Mesenchymal stem cell (in vitro differentiated cells and primary cell): ENCODE data around the gene CDKN1C.

Experiments used
- DNase-seq: peaks from one replicate; pipeline ENCODE4 v3.0.0-alpha.2; 2013
- H2AFZ ChIP-seq: one replicate; pipeline ENCODE4 v1.6.1; 2013; ENCODE audit warnings: low read depth, mild to moderate bottlenecking, control low read depth, inconsistent platforms, low read length, moderate library complexity
- H2AK5ac ChIP-seq: 2 replicates; pipeline ENCODE4 v1.6.1; 2013; ENCODE audit warnings: low read length, moderate library complexity, mild to moderate bottlenecking, inconsistent platforms; ENCODE audit not compliant: severe bottlenecking
- H2BK120ac ChIP-seq: one replicate; pipeline ENCODE4 v1.6.1; 2013; ENCODE audit warnings: low read depth, mild to moderate bottlenecking, inconsistent platforms, low read length, moderate library complexity
- H2BK12ac ChIP-seq, 2 experiments: one replicate each; pipeline ENCODE4 v1.6.1; 2013; ENCODE audit warnings: inconsistent platforms in 2 of 2, low read length in 2 of 2, mild to moderate bottlenecking in 2 of 2, moderate library complexity in 2 of 2, control low read depth in 1 of 2
- H2BK15ac ChIP-seq: one replicate; pipeline ENCODE4 v1.6.1; 2013; ENCODE audit warnings: mild to moderate bottlenecking, low read depth, inconsistent platforms; ENCODE audit not compliant: poor library complexity, severe bottlenecking
- H2BK5ac ChIP-seq: 2 replicates; pipeline ENCODE4 v1.6.1; 2013; ENCODE audit warnings: low read depth, mild to moderate bottlenecking, low read length, control low read depth, inconsistent platforms; ENCODE audit not compliant: poor library complexity, severe bottlenecking
- H3K14ac ChIP-seq, 2 experiments: one replicate each; pipeline ENCODE4 v1.6.1; 2013; ENCODE audit warnings: inconsistent platforms in 2 of 2, low read length in 2 of 2, control low read depth in 1 of 2, mild to moderate bottlenecking in 1 of 2, moderate library complexity in 1 of 2
- H3K18ac ChIP-seq, 2 experiments: one replicate each; pipeline ENCODE4 v1.6.1; 2013; ENCODE audit warnings: inconsistent platforms in 2 of 2, low read length in 2 of 2, control low read depth in 1 of 2, low read depth in 1 of 2, mild to moderate bottlenecking in 1 of 2
- H3K23ac ChIP-seq, 2 experiments: one replicate each; pipeline ENCODE4 v1.6.1; 2013; ENCODE audit warnings: inconsistent platforms in 2 of 2, low read length in 2 of 2, mild to moderate bottlenecking in 2 of 2, moderate library complexity in 2 of 2, control low read depth in 1 of 2
- H3K27ac ChIP-seq: 2 replicates; pipeline ENCODE4 v1.5.1; 2013; ENCODE audit warnings: mild to moderate bottlenecking, moderate library complexity, low read length, control low read depth, inconsistent platforms; ENCODE audit not compliant: poor library complexity, severe bottlenecking
- H3K27me3 ChIP-seq, 2 experiments: 2 replicates each; pipeline versions ENCODE4 v1.6.1 to v1.7.0; 2013; ENCODE audit warnings: low read length in 2 of 2, mild to moderate bottlenecking in 2 of 2, moderate library complexity in 2 of 2, control low read depth in 1 of 2, inconsistent platforms in 1 of 2; ENCODE audit not compliant: control insufficient read depth in 1 of 2, insufficient read depth in 1 of 2
- H3K36me3 ChIP-seq, 2 experiments: 2 replicates each; pipeline versions ENCODE4 v1.6.1 to v1.7.0; 2013; ENCODE audit warnings: low read length in 2 of 2, control low read depth in 1 of 2, inconsistent platforms in 1 of 2, low read depth in 1 of 2, mild to moderate bottlenecking in 1 of 2; ENCODE audit not compliant: insufficient read depth in 2 of 2, control insufficient read depth in 1 of 2
- H3K4ac ChIP-seq, 2 experiments: one replicate each; pipeline ENCODE4 v1.6.1; 2013; ENCODE audit warnings: inconsistent platforms in 2 of 2, low read length in 2 of 2, mild to moderate bottlenecking in 2 of 2, moderate library complexity in 2 of 2, control low read depth in 1 of 2, low read depth in 1 of 2
- H3K4me1 ChIP-seq: 2 replicates; pipeline ENCODE4 v1.6.1; 2013; ENCODE audit warnings: low read depth, low read length, control low read depth; ENCODE audit not compliant: control insufficient read depth, insufficient read depth
- H3K4me2 ChIP-seq: 2 replicates; pipeline ENCODE4 v1.6.1; 2013; ENCODE audit warnings: low read length, mild to moderate bottlenecking, inconsistent platforms; ENCODE audit not compliant: poor library complexity, severe bottlenecking
- H3K4me3 ChIP-seq, 2 experiments: 2 replicates each; pipeline versions ENCODE4 v1.5.1 to v1.7.0; 2013; ENCODE audit warnings: low read length in 2 of 2, mild to moderate bottlenecking in 2 of 2, control low read depth in 1 of 2, low read depth in 1 of 2; ENCODE audit not compliant: insufficient read depth in 1 of 2
- H3K79me1 ChIP-seq: replicated peaks from 2 replicates; pipeline ENCODE4 v1.6.1; 2013; ENCODE audit warnings: mild to moderate bottlenecking, control low read depth, low read length, inconsistent platforms; ENCODE audit not compliant: poor library complexity, severe bottlenecking
- H3K9ac ChIP-seq: 2 replicates; pipeline ENCODE4 v1.7.0; 2013; ENCODE audit warnings: mild to moderate bottlenecking, low read length, moderate library complexity
- H3K9me3 ChIP-seq: 2 replicates; pipeline ENCODE4 v1.7.0; 2013; ENCODE audit warnings: mild to moderate bottlenecking, low read length; ENCODE audit not compliant: control insufficient read depth
- H4K8ac ChIP-seq: one replicate; pipeline ENCODE4 v1.6.1; 2013; ENCODE audit warnings: inconsistent platforms, mild to moderate bottlenecking, low read length, moderate library complexity
- H4K91ac ChIP-seq: one replicate; pipeline ENCODE4 v1.6.1; 2013; ENCODE audit warnings: mild to moderate bottlenecking, low read length, inconsistent platforms
- WGBS: methylation state at CpG from one replicate; pipeline ENCODE4 v1.1.7; 2013; ENCODE audit warnings: mixed read lengths; 5-methylcytosine and 5-hydroxymethylcytosine counted together

Gene CDKN1C

GRCh38 chr11:2929950-2930703 lies 44.6 kb upstream of the CDKN1C start:
- DNase-seq, result peak; percentile 85
- peak overlapping the region; percentile 87 for H3K18ac ChIP-seq
- 2% methylated on average over 47 of the region's 47 CpGs for WGBS
- peak overlapping the region; percentile 91 for H2BK15ac ChIP-seq
- peaks cover 59% of the 10 kb centered on the region for H3K4me1 ChIP-seq
- no peak overlapping the region for H3K23ac ChIP-seq
- H3K79me1 ChIP-seq, result peaks cover 2% of the 10 kb centered on the region
- H2BK12ac ChIP-seq, result peak overlapping the region; percentile 46 to 66
- peak overlapping the region; percentile 82 to 92 for H3K4ac ChIP-seq
- H3K27ac ChIP-seq, result peak overlapping the region; percentile 82
- peak overlapping the region; percentile 58 for H3K4me2 ChIP-seq
- H2BK120ac ChIP-seq, result peak overlapping the region; percentile 95
- H3K14ac ChIP-seq, result peak overlapping the region in 1 of 2 experiments; percentile 89
- H3K4me3 ChIP-seq, result peak overlapping the region; percentile 78 to 91
- H2AK5ac ChIP-seq, result peak overlapping the region; percentile 79
- no peaks in the 10 kb centered on the region for H3K9me3 ChIP-seq
- peaks cover 0 to 5% of the 10 kb centered on the region in 2 experiments for H3K36me3 ChIP-seq
- peak overlapping the region; percentile 96 for H4K91ac ChIP-seq
- H2BK5ac ChIP-seq, result no peak overlapping the region
- H4K8ac ChIP-seq, result peak overlapping the region; percentile 97
- H3K9ac ChIP-seq, result peak overlapping the region; percentile 87
- H3K27me3 ChIP-seq, result no peaks in the 10 kb centered on the region
- peak overlapping the region; percentile 11 for H2AFZ ChIP-seq

- Histone ChIP-seq H2BK12ac (peak overlapping the region; percentile 42 to 91), H3K18ac (peak overlapping the region; percentile 87), H3K4me1 (peaks cover 59% of the 10 kb centered on the region), H2BK15ac (peak overlapping the region; percentile 91), H2BK120ac (peak overlapping the region; percentile 95), H3K4me2 (peak overlapping the region; percentile 58), H3K4me3 (peak overlapping the region; percentile 78 to 91), H4K91ac (peak overlapping the region; percentile 96), H2AFZ (no peak overlapping the region), H3K27me3 (no peaks in the 10 kb centered on the region), H4K8ac (peak overlapping the region; percentile 97), H3K9me3 (no peaks in the 10 kb centered on the region), H3K9ac (peak overlapping the region; percentile 87), H2BK5ac (no peak overlapping the region), H3K4ac (peak overlapping the region; percentile 82 to 92), H3K23ac (no peak overlapping the region), H3K14ac (peak overlapping the region in 1 of 2 experiments; percentile 89), H3K36me3 (peaks cover 0 to 11% of the 10 kb centered on the region in 2 experiments), H3K27ac (peak overlapping the region; percentile 82), H2AK5ac (peak overlapping the region; percentile 79), H3K79me1 (peaks cover 4% of the 10 kb centered on the region)
- WGBS, result 2% methylated on average over 39 of the region's 48 CpGs
- DNase-seq, result peak; percentile 89
Observed at GRCh38 chr11:2929531-2929949, 44.0 kb upstream of the CDKN1C start.

GRCh38 chr11:2928605-2929530 lies 43.3 kb upstream of the CDKN1C start, which contains the start of gene PHLDA2:
Gene PHLDA2 (minus strand): TSS chr11:2929420. CDS start chr11:2929364, 56 bp downstream.
- Histone ChIP-seq H3K23ac (peak within 1 kb of the TSS; percentile 26 to 94), H3K4me3 (peak within 1 kb of the TSS; percentile 84 to 91), H3K36me3 (peaks cover 0 to 16% of the 10 kb centered on the region in 2 experiments), H4K91ac (peak within 1 kb of the TSS; percentile 96), H3K4me1 (peaks cover 58% of the 10 kb centered on the region), H3K9ac (peak within 1 kb of the TSS; percentile 88), H2BK5ac (no peak within 1 kb of the TSS), H3K4ac (peak within 1 kb of the TSS; percentile 86 to 92), H2BK120ac (peak within 1 kb of the TSS; percentile 95), H2BK15ac (peak within 1 kb of the TSS; percentile 91), H3K27ac (peak within 1 kb of the TSS; percentile 82), H3K18ac (peak within 1 kb of the TSS; percentile 87 to 96), H2AK5ac (peak within 1 kb of the TSS; percentile 79), H2AFZ (no peak within 1 kb of the TSS), H3K27me3 (no peaks in the 10 kb centered on the region), H3K14ac (peak within 1 kb of the TSS in 1 of 2 experiments; percentile 99), H4K8ac (peak within 1 kb of the TSS; percentile 97), H3K79me1 (peaks cover 4% of the 10 kb centered on the region), H3K9me3 (no peaks in the 10 kb centered on the region), H2BK12ac (peak within 1 kb of the TSS; percentile 42 to 91), H3K4me2 (peak within 1 kb of the TSS; percentile 92)
- peak; percentile 81 for DNase-seq
- WGBS, result under 1% methylated on average over 85 of the region's 113 CpGs
